Stimulated activated CD4-positive, alpha-beta T cell treated with anti-CD3 and anti-CD28 coated beads, TNF-alpha, amount 100 ng/mL, for 24 hours (primary cell): ENCODE results near the gene TTC32.
"Not testable (repeated sequence)": the region's sequence is repeated elsewhere in the genome, so short reads cannot be mapped to it uniquely, and the experiment has no call there.

Experiments
- DNase-seq, 3 experiments: peaks; one replicate each; pipeline ENCODE4 v3.0.0-alpha.2; 2020; ENCODE audit warnings: low read depth in 3 of 3

The TTC32 gene

DNA sequence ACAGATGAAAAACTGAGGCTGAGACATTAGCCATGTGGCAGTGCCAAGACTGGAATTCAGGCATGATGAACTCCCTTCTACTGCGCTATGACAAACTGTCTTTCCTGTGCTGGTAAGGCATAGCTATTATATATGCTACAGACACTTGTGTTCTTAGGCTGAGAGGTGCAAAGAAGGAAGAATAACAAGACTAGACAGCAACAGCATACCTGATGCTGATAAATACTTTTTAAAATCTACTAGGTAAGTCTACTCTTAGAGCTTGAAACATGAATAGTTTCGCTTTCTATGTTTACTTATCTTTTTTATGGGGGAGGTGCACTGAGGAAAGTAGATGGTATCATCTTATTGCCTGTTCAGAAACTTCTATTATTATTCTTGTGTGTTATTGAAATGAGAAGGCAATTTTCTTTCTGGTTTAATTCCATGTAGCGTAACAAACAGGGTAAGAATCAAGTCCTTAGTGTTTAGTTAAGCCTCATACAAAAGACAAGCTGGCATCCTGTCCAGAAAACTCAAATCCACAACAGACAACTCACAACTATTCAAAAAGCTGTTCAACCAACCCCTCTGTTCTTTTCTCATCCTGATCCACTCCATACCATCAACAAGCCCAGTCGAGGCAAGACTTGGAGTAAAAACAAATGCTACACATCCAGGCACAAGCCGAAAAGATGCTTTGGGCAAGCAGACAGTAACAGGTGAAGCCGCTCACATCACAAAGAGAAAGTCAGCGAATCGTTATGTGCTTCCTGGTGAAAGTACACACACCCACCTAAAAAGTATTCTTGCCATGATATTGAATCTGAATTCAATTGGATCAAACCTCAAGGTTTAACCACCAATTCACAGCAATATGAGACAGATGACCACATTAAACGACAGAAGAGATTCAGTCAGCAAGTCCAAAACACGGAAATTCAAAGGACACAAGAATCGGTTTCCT is 1.5 kb downstream of the TTC32 start:
- no peak for DNase-seq

DNA sequence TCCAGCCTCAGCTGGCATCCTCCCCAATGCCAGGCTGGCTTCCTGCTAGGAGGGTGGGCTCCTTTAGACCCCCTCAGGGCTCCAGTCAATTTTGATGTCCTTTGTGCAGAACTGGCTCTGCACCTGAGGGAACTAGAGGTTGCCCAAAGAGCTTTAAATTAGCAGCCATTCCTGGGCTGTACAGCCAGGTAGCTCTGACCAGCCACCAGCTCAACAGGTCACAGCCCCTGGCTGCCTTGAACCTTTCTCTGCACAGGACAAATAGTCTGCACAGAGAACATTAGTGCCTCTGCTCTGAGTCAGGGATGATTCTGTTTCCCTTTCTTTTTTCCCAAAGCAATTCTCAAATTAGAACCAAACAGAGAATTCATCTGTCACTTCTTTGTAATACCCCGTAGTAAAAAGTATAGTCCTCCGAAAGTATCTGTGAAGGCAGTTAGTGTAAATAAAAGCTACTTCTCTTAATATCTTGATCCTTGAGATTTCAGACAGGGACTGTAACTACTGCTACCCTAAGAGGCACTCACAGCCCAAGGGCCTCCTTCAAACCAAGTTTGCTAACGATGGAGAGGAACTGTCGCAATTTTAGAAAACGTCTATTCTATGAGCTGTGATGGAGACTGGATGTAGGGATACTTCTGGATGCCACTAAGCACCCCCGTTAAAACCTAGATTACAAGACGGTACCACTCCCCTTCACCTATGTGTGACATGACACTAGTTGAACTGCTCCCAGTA is 3.0 kb downstream of the TTC32 start:
- no peak for DNase-seq

DNA sequence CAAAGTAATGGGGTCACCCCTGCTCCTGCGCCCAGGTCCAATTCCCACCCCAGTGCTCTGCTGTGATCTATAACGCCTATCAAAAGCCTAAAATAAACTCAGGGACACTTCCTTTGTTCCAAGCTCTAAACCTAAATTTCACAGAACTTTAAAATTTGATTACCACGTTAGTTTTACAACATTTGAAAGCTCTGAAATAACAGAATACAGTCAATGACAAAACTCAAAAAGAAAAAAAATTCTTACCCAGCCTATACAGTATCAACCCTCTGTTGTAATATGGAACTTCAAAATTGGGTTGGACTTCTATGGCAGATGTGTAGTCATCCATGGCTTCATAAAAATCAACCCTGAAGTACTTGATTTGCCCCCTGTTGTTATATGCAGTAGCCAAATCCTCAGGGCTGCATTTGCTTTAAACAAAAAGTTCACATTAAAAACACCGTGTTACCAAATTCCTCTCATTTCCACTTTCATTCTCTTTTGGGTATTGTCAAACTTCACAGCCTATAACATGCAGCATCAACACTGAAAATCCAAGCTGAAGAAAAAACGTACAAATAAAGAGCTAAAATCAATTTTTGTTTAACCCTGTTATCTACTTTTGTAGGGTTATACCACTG is 4.0 kb downstream of the TTC32 start:
- DNase-seq = no peak

DNA sequence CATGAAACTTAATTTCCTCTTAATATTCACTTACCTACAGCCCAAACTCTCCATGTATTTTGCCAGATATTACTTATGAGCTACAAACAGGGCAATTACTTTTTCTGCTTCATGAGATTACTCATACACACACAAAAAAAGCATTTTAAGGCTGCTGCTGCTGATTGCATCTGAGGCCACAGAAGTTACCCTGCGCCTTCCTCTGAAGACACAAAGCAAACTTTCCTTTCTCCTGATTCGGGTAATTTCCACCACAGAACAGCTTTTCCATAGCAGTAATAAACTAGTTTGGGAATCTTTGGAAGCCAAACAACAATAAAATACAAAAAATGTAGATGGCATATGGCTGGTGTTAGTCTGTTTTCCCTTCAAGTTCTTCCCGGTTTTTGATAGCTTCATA is 6.2 kb downstream of the TTC32 start:
- DNase-seq = no peak

DNA sequence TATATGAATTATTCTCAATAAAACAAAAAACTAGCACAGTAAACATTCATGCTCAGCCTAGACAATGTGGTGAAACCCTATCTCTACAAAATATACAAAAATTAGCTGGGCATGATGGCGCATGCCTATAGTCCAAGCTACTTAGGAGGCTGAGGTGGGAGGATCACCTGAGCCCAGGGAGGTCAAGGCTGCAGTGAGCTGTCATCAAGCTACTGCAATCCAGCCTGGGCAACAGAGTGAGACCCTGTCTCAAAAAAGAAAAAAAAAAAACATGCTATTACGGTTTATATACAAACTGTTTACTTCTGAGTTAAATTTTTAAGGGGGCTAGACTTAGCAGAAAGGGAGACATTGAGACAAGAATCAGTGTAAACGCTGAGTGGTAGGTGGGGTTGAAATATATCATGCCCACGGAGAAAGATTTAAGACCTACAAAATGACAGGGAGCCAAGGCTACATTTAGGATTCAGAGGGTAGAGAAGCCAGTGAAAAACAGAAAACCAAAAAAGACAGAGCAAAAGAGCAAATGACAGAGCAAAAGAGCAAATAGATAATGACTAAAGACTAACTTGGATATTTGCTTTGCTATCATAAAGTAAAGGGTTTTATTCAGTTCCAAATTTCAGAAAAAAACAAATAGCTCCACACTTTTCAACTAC is 7.5 kb downstream of the TTC32 start:
- DNase-seq = no peak

DNA sequence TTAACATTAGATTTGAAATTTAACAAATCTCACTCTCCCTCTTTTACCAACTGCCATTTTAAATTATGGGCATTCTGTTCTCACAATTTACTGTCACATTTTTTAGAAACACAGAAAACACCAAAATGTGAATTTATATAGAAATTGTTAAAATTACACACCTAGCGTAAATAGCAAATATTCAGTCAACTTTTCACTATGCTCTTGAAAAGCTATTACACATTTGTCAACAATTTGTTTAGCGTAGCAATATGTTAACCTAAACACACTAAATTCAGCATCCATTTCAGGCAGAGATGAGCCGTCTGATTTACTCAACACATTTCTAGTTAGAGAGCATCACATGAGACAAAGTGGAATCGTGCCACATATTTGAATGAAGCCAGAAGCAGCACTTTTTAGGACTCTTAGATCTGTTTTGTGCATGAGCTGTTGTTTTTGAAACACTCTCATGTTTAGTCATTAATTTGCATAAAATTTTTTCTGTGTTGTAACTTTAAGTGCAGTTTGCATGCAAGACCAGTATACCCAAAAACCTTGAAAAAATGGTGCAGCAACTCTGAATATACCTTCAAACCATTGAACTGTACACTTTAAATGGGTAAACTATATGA is 8.2 kb downstream of the TTC32 start:
- no peak for DNase-seq

DNA sequence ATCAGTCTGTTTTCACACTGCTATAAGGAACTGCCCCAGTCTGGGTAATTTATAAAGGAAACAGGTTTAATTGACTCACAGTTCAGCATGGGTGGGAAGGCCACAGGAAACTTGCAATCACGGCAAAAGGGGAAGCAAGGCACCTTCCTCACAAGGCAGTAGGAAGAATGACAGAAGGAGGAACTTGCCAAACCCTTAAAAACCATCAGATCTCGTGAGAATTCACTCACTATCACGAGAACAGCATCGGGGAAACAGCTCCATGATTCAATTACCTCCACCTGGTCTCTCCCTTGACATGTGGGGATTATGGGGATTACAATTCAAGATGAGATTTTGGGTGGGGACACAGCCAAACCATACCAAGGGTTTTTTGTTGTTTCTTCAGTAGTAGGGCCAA is 9.8 kb downstream of the TTC32 start:
- DNase-seq = not testable (repeated sequence)

DNA sequence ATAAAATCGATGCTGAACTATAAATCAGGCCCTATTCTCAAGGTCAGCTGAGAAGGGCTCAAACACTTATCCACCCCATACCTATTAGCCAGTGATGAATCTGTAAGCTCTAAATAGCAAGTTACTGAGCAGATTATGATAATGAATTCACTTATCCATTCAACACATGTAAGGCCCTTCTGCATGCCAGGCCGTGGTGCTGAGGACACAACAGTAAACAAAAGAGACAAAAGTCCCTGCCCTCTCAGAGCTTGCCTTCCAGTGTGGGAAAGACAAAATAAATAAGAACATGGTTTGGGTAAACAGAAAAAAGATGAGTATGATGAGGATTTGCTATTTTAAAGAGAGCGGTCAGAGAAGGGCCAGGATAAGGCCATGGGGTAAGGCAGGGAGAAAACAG is 11.7 kb downstream of the TTC32 start:
- no peak for DNase-seq

DNA sequence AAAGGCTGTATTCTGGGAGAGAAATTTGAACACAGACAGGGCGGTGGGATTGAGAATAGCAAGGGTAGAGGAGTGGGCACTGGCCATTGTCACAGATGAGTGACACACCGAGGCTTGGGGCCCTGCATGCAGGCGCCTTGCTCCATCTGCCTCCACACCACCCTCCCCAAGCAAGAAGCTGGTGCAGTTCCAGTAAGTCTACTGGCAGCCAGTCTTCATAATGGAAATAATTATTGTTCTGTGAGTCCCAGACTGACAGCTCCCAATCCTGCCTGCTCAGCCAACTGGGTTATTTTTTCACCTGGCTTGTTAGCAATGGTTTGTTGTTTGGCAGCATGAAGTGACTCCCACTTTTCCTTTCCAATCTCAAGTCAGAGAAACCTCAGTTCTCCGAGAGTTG is 13.0 kb downstream of the TTC32 start:
- no peak for DNase-seq

DNA sequence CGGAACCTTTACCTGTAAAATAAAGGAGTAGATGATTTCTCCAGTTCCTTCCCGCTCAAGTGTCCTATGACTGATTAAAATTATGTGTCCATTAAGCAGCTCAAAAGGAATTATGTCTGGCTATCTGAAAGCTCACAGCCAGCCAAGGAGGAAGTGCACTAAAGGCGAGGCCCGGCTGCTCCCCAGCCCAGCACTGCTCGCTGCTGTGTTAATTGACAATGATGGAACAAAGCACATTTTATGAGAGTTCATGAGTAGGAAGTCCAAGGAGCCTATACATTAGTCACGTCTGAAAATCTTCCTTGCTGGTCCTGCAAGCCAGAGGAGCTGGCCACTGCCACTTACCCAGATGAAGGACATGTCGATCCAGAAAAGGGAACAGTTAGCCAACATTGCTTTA is 14.3 kb downstream of the TTC32 start:
- DNase-seq = no peak

DNA sequence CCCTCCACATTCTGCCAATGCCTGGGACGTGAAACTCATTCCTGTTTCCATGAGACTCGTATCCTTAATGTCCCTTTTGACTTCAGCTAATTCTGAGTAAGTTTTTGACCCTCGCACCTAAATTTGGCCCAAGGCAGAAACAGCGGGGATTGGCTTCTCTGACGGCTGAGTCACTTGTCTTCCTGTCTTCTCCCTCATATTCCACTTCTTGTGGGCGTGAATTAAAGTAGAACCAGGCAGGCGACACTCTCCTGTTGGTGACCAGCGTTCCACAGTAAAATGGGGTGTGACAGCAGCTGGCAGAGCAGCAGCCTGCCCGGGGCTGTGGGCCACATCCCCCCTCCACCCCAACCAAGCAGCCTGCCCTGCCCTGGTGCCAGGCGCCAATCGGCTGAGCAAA is 15.5 kb downstream of the TTC32 start:
- no peak for DNase-seq

DNA sequence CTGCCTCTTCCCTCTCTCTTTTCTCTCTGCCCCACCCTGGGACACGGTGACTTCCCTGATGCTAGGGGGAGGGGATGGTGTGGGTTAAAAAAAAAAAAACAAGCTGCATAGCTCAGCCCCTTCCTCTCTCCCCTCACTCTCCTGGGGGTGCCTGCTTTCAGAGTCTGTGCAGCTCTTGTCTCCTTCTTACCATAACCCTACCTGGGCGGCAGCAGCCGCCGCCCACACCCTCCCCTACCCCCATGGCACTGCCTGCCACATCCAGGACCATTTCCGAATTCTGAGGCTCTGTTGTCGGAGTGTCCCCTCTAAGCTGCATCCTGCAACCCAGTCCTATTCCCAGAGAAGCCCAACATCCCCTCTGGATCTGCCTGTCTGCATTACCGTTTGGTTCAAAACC is 16.0 kb downstream of the TTC32 start:
- no peak for DNase-seq

DNA sequence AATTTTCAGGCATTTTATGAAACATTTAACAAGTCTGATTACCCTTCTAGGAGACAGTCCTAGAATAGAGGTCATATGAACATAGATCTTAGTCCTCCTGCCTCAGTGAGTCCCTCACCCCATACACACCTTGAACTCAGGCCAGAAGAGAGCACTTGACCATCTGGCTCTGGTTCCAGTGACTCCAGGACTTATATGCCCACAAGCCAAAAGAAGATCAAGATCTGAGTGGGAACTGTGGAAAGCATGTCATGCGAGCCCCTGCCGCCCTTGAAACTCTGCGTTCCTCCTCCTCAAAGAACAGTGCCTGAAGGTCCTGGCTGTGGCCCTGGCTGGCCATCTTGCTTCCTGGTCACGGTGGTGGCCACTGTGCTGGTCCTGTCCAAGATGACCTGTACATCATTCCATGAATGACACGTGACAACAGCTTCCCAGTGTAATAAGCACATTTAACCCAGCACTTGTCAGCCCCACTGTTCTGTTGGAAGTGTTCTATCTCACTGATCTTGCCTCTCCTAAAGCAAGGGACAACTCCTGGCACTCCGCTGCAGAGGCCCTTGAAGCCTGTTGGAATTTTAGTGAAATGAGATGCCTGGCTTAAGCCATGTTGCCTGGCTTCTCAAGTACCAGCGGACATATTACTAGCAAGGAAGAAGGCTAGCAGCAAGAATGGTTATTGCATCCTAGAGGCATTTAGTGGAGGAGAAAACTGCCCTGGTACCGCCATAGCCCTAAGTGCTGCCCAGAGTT is 17.6 kb downstream of the TTC32 start:
- no peak for DNase-seq

DNA sequence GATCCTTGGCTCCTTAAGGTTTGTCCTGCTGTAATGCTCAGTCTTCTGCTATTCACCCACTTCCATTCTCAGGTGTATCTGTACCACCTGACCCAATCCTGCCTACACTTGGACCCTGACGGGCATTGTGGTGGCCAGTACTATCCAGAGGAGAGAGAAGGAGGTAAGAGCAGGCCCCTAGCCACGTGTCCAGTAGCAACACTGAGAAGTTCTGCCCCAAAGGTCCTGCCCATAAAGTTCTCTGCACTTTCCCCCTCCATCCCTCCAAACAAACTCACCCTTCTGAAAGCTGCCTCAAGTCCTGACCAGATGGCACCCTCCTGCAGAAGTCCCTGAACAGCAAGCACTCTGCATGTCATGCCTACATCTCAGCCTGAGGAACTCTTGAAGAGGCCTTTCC is 18.3 kb downstream of the TTC32 start:
- no peak for DNase-seq

DNA sequence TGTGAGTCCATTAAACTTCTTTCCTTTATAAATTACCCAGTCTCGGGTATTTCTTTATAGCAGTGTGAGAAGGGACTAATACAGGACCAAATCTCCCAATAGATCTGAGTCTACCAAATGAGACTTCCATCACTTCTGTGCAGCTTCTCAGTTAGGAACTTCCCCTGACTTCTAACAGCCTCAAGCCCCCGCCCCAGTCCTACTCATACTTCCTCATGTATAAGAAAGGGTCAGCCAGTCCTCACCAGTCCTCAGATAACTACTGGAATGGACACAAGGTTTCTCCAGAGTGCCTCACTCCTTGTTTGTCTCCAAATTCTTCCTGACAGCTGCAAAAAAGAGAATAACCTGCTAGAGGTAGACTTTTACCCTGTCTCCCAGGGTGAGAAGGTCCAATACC is 19.5 kb downstream of the TTC32 start:
- DNase-seq = no peak

DNA sequence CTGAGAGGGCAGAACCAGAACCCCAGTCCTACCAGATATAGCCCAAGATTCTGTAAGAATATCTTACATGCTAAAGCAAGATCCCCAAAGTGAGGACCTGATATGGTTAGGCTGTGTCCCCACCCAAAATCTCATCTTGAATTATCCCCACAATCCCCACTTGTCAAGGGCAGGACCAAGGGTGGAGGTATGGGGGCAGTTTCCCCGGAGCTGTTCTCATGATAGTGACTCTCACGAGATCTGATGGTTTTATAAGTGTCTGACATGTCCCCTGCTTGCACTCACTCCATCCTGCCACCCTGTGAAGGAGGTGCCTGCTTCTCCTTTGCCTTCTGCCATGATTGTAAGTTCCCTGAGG is 19.9 kb downstream of the TTC32 start:
- DNase-seq = no peak

DNA sequence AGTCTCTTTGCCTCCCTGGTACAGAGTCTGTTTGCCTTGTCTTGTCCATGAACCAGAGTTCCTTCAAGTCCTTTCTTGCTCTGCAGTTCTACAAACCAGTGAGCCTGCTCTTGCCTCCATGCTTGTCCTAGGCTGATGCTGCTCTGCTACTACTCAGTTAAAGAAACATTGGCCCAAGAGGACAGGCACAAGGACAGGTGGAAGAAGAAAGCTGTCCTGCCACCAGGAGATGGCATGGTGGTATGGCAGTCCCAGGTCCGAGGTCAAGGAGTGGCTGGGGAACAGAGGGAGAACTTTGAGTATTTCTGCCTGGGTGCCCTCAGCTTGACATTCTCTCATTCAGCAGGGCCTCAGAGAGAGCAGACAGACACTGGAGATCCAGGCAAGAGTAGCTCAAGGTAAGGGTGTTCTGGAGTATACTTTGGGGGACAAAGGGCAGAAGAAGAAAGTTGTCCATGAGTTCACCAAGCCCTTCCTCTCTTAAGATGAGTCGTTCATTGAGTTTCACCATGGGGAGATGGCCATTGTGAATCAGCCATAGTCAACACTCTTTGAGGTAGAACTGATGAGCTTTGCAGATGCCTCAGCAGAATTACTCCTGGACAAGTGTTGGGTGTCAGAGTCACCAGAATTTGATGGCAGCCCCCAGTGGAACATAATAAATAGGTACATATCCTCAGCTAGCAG is 20.4 kb downstream of the TTC32 start:
- no peak for DNase-seq

DNA sequence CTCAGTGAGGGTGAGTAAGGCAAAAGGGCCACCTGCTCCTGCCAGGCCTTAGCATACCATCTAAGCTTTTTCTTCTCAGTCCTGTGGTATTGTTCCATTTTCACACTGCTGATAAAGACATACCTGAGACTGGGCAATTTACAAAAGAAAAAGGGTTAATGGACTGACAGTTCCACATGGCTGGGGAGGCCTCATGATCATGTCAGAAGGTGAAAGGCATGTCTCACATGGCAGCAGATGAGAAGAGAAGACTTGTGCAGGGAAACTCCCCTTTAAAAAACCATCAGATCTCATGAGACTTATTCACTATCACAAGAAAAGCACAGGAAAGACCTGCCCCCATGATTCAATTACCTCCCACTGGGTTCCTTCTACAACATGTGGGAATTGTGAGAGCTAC is 21.6 kb downstream of the TTC32 start:
- not testable (repeated sequence) for DNase-seq

DNA sequence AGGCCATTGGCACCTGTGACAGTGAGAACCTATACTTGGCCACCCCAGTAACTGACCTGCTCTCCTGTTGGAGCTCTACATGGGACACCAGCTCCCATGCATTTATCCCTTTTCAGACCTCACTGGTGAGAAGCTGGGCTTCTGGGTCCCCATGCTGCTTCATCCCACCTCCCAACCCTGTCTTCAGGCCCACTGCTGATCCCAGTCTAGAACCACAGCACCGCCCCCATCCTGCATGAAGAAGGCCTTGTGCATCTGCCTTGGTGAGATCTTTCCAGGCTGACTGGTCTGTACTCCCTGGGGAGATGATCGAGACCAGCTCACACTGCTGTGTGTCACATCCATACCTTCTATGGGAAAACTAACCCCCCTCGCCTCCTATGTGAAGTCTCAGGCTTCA is 22.7 kb downstream of the TTC32 start:
- DNase-seq = no peak

DNA sequence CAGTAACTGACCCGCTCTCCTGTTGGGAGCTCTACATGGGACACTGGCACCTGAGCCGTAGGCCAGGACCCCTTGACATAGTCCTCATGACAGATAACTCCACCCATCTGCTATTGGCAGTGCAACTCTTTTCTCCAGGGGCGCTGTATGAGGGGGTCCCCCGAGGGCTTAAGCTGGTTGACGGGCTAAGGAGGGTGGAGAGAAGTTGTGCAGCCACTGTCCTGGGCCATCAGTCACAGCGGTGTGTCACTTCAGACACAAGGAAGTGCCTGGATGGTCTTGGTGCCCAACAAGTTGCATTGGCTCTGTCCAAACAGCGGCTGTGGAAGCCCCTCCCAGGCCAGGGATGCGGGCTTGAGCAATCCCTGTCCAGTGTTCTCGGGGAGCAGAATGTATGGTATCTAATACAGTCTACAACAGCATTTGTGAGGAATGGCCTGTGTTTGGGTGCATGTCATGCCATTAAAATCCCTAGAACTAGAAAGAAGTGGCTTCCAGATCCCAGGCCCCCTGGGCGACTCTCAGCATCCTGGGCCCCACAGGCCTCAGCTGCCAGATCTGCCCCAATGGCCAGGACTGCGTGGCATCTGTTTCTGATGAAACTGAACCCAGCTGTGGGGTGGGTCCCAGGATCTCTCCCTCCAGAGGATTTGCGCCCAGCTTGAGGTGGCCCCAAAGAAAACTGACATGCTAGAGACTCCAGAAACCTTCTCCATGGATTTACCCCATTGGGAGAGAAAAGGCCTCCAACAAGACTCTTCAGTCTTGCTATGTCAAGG is 23.3 kb downstream of the TTC32 start:
- DNase-seq = no peak
